GM19240 (cell line): ENCODE results near the gene SENP2.
A peak's percentile ranks its signal among the peaks of the same experiment; 100 is the strongest.
"Not testable (repeated sequence)": the region's sequence is repeated elsewhere in the genome, so short reads cannot be mapped to it uniquely, and the experiment has no call there.

Experiments used
- DNase-seq: peaks from one replicate; pipeline ENCODE4 v3.0.0; 2011; ENCODE audit warnings: low spot score; ENCODE audit not compliant: insufficient read length

Gene SENP2

GRCh38 chr3:185647134-185647879, 61.2 kb downstream of the SENP2 start:
- DNase-seq = no peak

- no peak for DNase-seq
Observed at GRCh38 chr3:185647880-185648210, 61.8 kb downstream of the SENP2 start.

GRCh38 chr3:185648396-185648795, 62.3 kb downstream of the SENP2 start:
- no peak for DNase-seq

DNA sequence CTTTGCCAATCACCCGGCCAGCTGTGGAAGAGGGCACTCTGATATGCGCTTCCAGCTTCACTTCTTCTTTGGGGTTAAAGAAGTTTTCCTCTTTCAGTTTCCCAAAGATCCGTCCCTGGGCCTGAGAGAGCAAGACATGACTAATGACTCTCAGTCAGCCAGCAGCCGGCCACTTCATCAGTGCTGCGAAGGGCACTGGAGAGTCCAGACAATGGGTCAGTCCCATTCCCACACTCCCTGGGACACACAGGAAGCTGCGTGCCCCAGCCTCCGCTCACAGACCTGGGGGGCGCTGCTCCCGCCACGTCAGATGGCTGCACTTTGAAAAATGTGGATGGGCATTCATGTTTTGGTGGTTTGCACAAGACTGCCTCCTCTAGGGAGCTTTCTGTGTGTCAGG, 63.3 kb downstream of the SENP2 start:
- no peak for DNase-seq

DNA sequence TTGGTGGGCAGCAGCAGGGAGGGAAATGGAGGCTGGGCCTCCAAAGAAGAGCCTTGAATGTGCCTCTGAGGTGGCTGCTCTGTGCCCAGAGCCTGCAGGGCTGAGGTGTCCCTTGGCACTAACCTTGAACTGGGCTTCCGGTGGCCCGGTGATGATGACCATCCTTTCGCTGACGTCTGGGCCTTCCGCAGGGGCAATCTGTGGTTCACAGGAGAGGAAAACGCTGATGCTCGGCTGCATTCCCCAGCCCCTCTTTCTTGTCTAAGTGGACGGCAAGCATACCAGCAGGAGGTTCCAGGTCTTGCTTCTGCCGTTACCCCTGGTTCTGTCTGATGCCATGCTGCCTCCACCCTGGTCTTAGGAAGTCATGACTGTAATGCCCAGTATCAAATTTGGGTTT, 65.9 kb downstream of the SENP2 start:
- no peak for DNase-seq

- DNase-seq = no peak
Observed at GRCh38 chr3:185653949-185654757, 68.1 kb downstream of the SENP2 start.

DNA sequence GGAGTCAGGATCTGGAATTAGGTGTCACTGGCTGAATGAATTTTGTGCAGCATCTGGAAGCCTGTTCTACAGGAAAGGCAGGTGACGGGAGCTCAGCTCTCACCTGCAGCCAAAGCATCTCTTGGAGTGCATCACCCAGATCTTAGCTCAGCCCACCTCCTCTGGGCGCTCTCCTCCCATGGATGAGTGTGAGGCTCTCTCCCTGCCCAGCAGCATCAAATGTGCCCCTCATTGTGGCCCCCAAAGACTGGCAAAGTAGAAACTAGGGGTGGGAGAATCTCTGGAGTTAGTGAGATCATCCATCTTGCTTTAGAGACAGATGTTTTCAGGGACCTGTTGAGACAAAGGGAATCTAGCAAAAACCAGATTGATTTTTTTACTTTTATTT, 68.7 kb downstream of the SENP2 start:
- no peak for DNase-seq

DNA sequence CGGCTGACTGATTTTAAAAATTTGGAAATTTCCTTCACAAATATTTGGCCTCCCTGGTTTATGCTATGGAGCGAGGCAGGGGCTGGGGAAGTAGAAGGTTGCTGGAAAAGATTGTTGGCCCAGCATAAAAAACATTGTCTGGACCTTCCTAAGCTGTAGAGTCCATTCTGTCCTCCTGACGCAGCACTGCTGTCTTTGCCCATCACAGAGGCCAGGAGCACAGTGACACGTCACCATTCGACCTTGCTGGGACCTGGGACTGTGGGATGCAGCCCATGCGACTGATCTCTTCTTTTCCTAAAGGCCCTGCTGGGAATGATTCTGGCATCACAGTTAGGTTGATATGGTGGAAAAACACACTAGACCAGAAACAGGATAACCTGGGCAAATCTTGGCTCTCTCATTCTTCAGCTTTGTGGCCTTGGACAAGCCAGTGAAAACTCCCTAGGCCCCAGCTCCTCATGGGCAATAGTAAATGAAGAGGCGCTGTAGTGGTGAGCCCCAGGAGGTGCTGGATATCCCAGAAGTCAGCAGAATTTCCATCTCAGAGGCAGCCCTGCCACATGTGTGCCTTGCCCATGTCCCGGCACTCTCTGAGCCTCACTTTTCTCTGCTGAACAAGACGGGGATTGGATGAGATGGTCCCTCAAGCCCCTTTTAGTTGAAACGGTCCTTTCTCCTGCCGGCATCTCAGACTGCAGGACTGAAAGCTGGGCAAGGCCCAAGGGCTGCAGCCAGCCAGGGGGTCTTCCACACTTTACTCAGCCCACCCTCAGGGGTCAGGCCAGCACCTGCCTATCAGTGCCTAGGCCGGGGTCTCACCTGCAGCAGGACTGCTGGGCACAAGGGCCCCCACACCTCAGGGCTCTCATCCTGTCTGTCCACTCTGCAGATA, 69.6 kb downstream of the SENP2 start:
- no peak for DNase-seq

DNA sequence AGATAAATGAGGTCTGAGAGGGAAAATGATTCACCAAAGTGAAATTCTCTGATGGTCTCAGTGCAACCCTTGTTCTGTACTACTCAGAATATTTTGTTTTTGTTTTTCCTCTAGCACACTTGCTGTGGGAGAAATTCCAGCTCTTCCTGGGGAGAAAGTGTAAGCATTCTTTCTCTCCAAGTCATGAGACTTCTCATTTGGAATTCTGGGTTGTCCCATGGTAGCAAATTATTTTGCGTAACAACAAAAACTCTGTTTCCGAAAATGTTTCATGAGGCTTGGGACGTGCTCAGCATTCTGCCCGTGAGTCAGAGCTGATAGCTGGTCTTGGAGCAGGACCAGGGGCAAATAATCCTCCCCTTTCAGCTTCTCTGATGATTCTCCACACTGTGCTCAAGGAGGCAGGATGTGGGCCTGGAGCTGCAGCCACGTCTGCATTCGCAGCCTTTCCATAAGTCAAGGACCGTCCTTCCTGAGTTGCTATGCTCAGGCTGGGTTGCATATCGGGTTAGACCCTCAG, 70.3 kb downstream of the SENP2 start:
- DNase-seq = no peak

DNA sequence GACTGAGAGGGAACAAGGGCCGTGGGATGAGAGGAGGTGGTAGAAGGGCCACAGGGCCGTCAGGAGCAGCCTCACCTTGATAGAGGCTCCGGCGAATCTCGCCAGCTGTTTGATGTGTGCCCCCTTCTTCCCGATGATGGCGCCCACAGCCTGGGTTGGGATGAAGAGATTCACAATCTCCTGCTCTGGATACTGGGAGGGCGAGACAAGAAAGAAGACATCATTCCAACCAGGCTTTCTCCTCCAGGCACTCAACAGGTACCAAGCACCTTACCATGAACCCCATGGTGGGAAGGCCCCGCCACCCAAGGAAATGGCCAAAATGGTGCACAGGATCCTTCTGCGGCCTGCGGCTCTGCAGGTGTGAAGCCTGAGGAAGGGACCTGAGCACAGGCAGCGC, 71.1 kb downstream of the SENP2 start:
- no peak for DNase-seq

GRCh38 chr3:185657691-185658503, 71.8 kb downstream of the SENP2 start:
- no peak for DNase-seq

GRCh38 chr3:185658504-185658912, 72.4 kb downstream of the SENP2 start:
- no peak for DNase-seq

DNA sequence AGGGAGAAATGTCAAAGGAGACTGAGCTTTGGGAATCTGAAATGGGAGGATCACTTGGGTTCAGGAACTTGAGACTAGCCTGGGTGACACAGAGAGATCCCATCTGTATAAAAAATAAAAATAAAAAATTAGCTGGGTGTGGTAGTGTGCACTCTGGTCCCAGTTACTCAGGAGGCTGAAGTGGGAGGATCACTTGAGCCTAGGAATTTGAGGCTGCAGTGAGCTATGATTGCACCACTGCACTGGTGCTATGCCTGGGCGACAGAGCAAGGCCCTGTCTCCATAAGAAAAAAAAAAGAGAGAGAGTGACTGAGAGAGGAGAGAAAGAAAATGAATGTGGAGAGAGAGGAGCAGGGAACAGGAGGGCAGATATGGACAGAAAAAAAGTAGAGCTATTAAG, 72.8 kb downstream of the SENP2 start:
- no peak for DNase-seq

DNA sequence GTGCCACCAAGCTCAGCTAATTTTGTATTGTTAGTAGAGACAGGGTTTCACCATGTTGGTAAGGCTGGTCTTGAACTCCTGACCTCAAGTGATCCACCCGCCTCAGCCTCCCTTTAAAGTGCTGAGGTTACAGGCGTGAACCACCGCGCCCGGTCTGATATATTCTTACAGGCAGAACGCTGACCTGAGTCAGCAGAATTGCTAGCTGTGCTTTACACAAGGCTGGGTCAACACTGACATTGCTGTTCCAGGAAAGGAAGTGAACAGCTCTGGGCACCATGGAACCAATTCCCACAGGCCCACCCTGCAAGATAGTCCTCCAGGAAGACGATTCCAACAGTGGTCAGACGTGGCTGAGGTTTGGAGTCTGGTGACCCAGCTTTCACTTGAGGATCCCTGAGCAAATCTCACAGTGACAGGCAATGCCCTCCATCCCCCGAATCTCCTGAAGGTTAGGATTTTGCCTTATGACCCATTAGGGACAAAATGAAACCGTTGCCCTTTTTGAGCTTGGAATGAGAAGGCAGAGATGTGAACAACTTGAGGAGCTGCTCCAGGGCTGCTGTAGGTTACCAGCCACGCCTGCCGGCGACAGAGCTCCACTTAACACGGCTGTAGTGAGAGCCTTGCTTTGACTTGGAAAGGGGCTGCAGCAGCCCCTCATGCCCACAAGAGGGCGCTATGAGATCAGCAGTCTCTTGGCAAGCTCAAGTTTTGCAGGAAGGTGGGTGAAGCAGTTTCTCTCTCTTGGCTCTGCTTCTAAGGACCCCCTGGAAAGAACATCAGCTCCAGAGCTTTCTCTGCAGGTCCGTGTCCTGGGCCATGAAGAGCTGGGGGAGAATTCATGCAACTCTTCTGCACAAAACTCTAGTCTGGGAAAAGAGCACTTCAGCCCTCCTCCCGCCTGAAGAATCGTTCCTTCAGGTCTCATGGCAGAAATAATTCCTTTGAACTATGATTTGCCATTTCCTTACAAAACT, 74.1 kb downstream of the SENP2 start:
- DNase-seq = peak; percentile 69

DNA sequence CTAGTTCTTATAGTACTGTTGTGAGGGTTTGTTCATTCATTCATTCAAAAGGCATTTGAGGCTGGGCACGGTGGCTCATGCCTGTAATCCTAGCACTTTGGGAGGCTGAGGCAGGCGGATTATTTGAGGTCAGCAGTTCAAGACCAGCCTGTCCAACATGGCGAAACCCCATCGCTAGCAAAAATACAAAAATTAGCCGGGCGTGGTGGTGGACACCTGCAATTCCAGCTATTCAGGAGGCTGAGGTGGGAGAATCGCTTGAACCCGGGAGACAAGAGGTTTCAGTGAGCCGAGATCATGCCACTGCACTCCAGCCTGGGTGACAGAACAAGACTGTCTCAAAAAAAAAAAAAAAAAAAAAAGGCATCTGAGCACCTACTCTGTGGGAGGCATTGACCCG, 75.2 kb downstream of the SENP2 start:
- not testable (repeated sequence) for DNase-seq

GRCh38 chr3:185661772-185662171, 75.7 kb downstream of the SENP2 start:
- DNase-seq = no peak

GRCh38 chr3:185663929-185664328, 77.8 kb downstream of the SENP2 start:
- DNase-seq = no peak

DNA sequence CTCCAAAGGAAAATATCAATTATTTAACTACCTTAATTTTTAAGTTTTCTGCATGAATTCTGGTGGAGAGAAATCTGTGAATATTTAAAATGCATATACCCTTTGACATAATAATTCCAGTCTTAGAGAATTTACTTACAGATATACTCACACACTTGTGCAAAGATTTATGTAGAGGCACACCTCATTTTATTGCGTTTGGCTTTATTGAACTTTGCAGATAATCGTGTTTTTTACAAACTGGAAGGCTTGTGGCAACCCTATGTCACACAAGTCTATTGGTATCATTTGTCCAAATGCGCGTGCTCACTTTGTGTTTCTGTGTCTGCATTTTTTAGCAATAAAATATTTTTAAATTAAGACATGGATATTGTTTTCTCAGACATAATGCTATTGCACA, 81.5 kb downstream of the SENP2 start:
- DNase-seq = no peak

DNA sequence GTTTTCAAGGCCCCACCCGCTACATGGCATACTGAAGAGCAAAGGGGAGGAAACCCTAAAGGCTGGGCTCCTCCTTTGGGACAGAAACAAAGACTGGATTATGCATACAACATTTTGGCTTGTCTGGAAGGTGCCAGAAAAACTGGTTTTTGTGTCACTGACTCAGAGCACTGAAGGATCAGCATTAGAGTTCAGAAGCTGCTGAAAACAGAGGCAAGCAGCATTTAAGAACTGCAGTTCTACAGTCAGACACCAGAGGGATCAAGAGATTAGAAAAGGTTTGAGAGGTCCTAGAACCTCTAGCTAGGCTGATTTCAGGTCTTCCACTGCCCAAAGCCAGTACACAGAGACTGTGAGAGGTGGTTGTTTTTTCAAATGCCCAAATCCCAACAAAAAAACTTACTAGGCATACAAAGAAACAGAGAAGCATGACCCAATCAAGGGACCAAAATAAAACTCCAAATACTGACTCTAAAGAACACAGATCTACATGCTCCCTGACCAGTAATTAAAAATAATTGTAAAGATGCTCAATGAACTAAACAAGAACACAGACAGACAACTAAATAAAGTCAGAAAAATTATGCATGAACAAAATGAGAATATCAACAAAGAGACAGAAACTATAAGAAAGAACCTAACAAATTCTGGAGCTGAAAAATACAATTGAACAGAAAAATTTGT, 91.2 kb downstream of the SENP2 start:
- peak; percentile 78 for DNase-seq
